Hepatocyte (in vitro differentiated cells): ENCODE measurements around the gene MX2. TPM values are rescaled to one million over a fixed set of nuclear protein-coding genes. Genes with fewer than 3 reads are reported as not detected.

ENCODE experiments used
- DNase-seq: peaks from one replicate; pipeline ENCODE4 v3.0.0-alpha.2; 2016; ENCODE audit warnings: low spot score
- H2AFZ ChIP-seq: fragments of 200-600 bp; sonication (generic); 2 replicates; pipeline ENCODE4 v1.6.0; 2016; ENCODE audit warnings: antibody characterized with exemption, mild to moderate bottlenecking
- H3K27ac ChIP-seq: fragments of 200-600 bp; sonication (generic); 2 replicates; pipeline ENCODE4 v1.5.1; 2016; ENCODE audit warnings: mild to moderate bottlenecking
- H3K27me3 ChIP-seq: fragments of 200-600 bp; sonication (generic); 2 replicates; pipeline ENCODE4 v1.6.1; 2016
- H3K36me3 ChIP-seq: fragments of 200-600 bp; sonication (generic); replicated peaks from 2 replicates; pipeline ENCODE4 v1.5.1; 2016; ENCODE audit warnings: low read depth; ENCODE audit not compliant: insufficient read depth
- H3K4me1 ChIP-seq: fragments of 200-600 bp; sonication (generic); 2 replicates; pipeline ENCODE4 v1.5.1; 2016; ENCODE audit warnings: mild to moderate bottlenecking, moderate library complexity; ENCODE audit not compliant: insufficient read depth
- H3K4me2 ChIP-seq: fragments of 200-600 bp; sonication (generic); 2 replicates; pipeline ENCODE4 v1.6.0; 2016
- H3K4me3 ChIP-seq: fragments of 200-600 bp; sonication (generic); 2 replicates; pipeline ENCODE4 v1.5.1; 2016; ENCODE audit warnings: mild to moderate bottlenecking
- H3K79me2 ChIP-seq: fragments of 200-600 bp; sonication (generic); 2 replicates; pipeline ENCODE4 v1.6.0; 2017; ENCODE audit warnings: mild to moderate bottlenecking
- H3K9me2 ChIP-seq: fragments of 200-600 bp; sonication (generic); replicated peaks from 2 replicates; pipeline ENCODE4 v1.6.0; 2017; ENCODE audit warnings: mild to moderate bottlenecking; ENCODE audit not compliant: insufficient read depth
- H3K9me3 ChIP-seq: fragments of 200-600 bp; sonication (generic); 2 replicates; pipeline ENCODE4 v1.5.1; 2016; ENCODE audit warnings: low read depth, mild to moderate bottlenecking
- H4K20me1 ChIP-seq: fragments of 200-600 bp; sonication (generic); 2 replicates; pipeline ENCODE4 v1.6.0; 2016; ENCODE audit warnings: mild to moderate bottlenecking; ENCODE audit not compliant: insufficient read depth, poor library complexity, severe bottlenecking
- EZH2 ChIP-seq: fragments of 200-600 bp; sonication (generic); IDR thresholded peaks from 2 replicates; pipeline ENCODE4 v1.6.1; 2016; ENCODE audit warnings: antibody characterized with exemption, mild to moderate bottlenecking, borderline replicate concordance
- EZH2phosphoT487 ChIP-seq: fragments of 200-600 bp; sonication (generic); IDR thresholded peaks from one replicate; pipeline ENCODE4 v1.6.1; 2018; ENCODE audit warnings: antibody characterized with exemption, mild to moderate bottlenecking, low read depth, moderate library complexity; ENCODE audit not compliant: unreplicated experiment, severe bottlenecking
- WGBS: methylation state at CpG from one replicate; pipeline ENCODE4 v1.1.6; 2016; ENCODE audit warnings: low lambda C conversion rate; ENCODE audit errors: missing lambda C conversion rate; 5-methylcytosine and 5-hydroxymethylcytosine counted together
- polyA plus RNA-seq: library from polyadenylated mRNA; unstranded; fragments of >200 nt; fragmentation: Nextera tagmentation; extraction: Ambion mirVana; gene quantifications from 2 replicates; pipeline ENCODE4 v1.2.1, GENCODE V29; 2016
- total RNA-seq: library from RNA; depleted of rRNA; stranded (reverse); fragments of >200 nt; gene quantifications from 2 replicates; pipeline ENCODE4 v1.2.3, GENCODE V29; 2014
- TF ChIP-seq, protein P1 (sequence below): fragments of 200-600 bp; sonication (generic); IDR thresholded peaks from 2 replicates; pipeline ENCODE4 v1.5.1; 2016; ENCODE audit warnings: antibody characterized with exemption, mild to moderate bottlenecking; ENCODE audit not compliant: poor library complexity

MX2 gene
- total and polyA plus RNA-seq, 2 experiments from 2014 or later = 1.1 to 2.6 TPM

DNA sequence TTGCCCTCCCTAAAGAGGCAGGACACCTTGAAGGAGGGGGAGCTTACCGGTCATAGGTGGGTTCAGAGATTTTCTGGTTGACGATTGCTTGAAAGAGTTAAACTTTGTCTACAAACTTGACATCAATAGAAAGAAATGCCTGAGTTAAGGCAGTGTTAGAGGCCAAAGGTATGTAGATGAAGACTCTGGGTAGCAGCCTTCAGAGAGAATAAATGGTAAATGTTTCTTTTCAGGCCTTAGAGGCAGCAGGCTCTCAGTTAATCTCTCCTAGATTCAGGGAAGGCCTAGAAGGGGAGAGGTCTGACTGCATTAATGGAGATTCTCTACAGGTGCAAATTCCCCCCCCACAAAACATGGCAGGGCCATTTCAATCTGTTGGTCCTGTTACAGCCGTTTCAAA, 91.9 kb downstream of the MX2 start:
- Histone ChIP-seq H3K9me2 (no peaks in the 10 kb centered on the region), H3K27me3 (no peaks in the 10 kb centered on the region), H3K9me3 (no peaks in the 10 kb centered on the region), H3K79me2 (no peaks in the 10 kb centered on the region), H3K27ac (no peak overlapping the region), H3K36me3 (no peaks in the 10 kb centered on the region), H3K4me1 (no peaks in the 10 kb centered on the region), H2AFZ (no peak overlapping the region), H3K4me2 (no peak overlapping the region), H3K4me3 (no peak overlapping the region), H4K20me1 (no peaks in the 10 kb centered on the region)
- DNase-seq = no peak
- 82% methylated on average over 3 of the region's 3 CpGs for WGBS
- TF ChIP-seq EZH2 (no peak), EZH2phosphoT487 (no peak)
- TF ChIP-seq, protein P1, sequence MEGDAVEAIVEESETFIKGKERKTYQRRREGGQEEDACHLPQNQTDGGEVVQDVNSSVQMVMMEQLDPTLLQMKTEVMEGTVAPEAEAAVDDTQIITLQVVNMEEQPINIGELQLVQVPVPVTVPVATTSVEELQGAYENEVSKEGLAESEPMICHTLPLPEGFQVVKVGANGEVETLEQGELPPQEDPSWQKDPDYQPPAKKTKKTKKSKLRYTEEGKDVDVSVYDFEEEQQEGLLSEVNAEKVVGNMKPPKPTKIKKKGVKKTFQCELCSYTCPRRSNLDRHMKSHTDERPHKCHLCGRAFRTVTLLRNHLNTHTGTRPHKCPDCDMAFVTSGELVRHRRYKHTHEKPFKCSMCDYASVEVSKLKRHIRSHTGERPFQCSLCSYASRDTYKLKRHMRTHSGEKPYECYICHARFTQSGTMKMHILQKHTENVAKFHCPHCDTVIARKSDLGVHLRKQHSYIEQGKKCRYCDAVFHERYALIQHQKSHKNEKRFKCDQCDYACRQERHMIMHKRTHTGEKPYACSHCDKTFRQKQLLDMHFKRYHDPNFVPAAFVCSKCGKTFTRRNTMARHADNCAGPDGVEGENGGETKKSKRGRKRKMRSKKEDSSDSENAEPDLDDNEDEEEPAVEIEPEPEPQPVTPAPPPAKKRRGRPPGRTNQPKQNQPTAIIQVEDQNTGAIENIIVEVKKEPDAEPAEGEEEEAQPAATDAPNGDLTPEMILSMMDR = no peak

DNA sequence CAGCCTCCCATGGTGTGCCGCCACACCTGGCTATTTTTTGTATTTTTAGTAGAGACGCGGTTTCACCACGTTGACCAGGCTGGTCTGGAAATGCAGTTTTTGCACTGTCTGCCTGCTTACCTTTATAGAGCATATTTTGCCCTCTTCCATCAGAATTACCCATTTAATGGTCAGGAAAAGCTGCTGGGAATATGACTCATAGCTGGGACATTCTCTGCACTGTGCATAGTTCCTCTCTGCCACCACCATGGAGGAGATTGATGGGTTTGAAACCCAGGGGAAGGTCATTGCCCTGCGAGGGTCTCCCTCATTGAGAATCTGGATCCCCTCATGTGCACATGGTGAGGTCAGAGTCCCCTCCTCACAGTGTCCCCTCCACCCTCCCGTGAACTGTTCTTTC, 96.3 kb downstream of the MX2 start:
- Histone ChIP-seq H3K79me2 (no peaks in the 10 kb centered on the region), H2AFZ (no peak overlapping the region), H3K4me1 (peaks cover 7% of the 10 kb centered on the region), H3K27me3 (no peaks in the 10 kb centered on the region), H3K9me3 (no peaks in the 10 kb centered on the region), H4K20me1 (no peaks in the 10 kb centered on the region), H3K9me2 (no peaks in the 10 kb centered on the region), H3K27ac (no peak overlapping the region), H3K4me2 (no peak overlapping the region), H3K36me3 (no peaks in the 10 kb centered on the region), H3K4me3 (no peak overlapping the region)
- no peak for DNase-seq
- 93% methylated on average over 6 of the region's 6 CpGs for WGBS
- TF ChIP-seq EZH2phosphoT487 (no peak), EZH2 (no peak)
- TF ChIP-seq, protein P1 = no peak

DNA sequence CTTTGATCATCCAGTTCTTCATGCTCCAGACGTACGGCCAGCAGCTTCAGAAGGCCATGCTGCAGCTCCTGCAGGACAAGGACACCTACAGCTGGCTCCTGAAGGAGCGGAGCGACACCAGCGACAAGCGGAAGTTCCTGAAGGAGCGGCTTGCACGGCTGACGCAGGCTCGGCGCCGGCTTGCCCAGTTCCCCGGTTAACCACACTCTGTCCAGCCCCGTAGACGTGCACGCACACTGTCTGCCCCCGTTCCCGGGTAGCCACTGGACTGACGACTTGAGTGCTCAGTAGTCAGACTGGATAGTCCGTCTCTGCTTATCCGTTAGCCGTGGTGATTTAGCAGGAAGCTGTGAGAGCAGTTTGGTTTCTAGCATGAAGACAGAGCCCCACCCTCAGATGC, 96.7 kb downstream of the MX2 start:
- Histone ChIP-seq H3K79me2 (no peaks in the 10 kb centered on the region), H3K4me1 (peaks cover 7% of the 10 kb centered on the region), H3K9me3 (no peaks in the 10 kb centered on the region), H3K9me2 (no peaks in the 10 kb centered on the region), H4K20me1 (no peaks in the 10 kb centered on the region), H3K36me3 (no peaks in the 10 kb centered on the region), H3K27me3 (no peaks in the 10 kb centered on the region), H2AFZ (no peak overlapping the region), H3K4me3 (no peak overlapping the region), H3K27ac (no peak overlapping the region), H3K4me2 (no peak overlapping the region)
- TF ChIP-seq EZH2 = no peak
- TF ChIP-seq EZH2phosphoT487 = no peak
- TF ChIP-seq, protein P1 = no peak
- DNase-seq = no peak
- 97% methylated on average over 22 of the region's 22 CpGs for WGBS

Other genes starting within 250 kb of the MX2 start
- 28.4 and 34.6 TPM in 2 replicates for gene BACE2, start 193.9 kb upstream of the MX2 start, total RNA-seq
- 35.6 and 37.0 TPM in 2 replicates for gene BACE2, start 193.9 kb upstream of the MX2 start, polyA plus RNA-seq
- 35.4 and 47.5 TPM in 2 replicates for gene FAM3B, start 45.2 kb upstream of the MX2 start, total RNA-seq
- gene FAM3B, start 45.2 kb upstream of the MX2 start, polyA plus RNA-seq = 45.3 and 49.7 TPM in 2 replicates
- gene MX1, start 64.2 kb downstream of the MX2 start, total RNA-seq = 25.6 and 26.6 TPM in 2 replicates
- 14.2 and 17.2 TPM in 2 replicates for gene MX1, start 64.2 kb downstream of the MX2 start, polyA plus RNA-seq
- 113 and 121 TPM in 2 replicates for gene TMPRSS2, start 146.1 kb downstream of the MX2 start, total RNA-seq
- 50.8 and 65.9 TPM in 2 replicates for gene TMPRSS2, start 146.1 kb downstream of the MX2 start, polyA plus RNA-seq